HFF-Myc (cell line): ENCODE data around the gene CAPN13.

Experiments used
- DNase-seq: peaks from one replicate; pipeline ENCODE4 v3.0.0-alpha.2; 2011; ENCODE audit warnings: low read depth; ENCODE audit errors: extremely low read depth
- H3K4me3 ChIP-seq: replicated peaks from 2 replicates; pipeline ENCODE4 v1.5.1; 2011; ENCODE audit warnings: low read depth, mild to moderate bottlenecking, control low read depth, low read length
- CTCF ChIP-seq: IDR thresholded peaks from 2 replicates; pipeline ENCODE4 v1.5.1; 2012; ENCODE audit warnings: mild to moderate bottlenecking, low read depth, low read length, control low read depth; ENCODE audit errors: missing control alignments

Gene CAPN13

GRCh38 chr2:30744823-30745222 lies 62.4 kb downstream of the CAPN13 start:
- no peak for TF ChIP-seq CTCF
- no peak for DNase-seq
- H3K4me3 ChIP-seq, result no peak overlapping the region

- H3K4me3 ChIP-seq, result no peak overlapping the region
- no peak for DNase-seq
Measured at GRCh38 chr2:30741576-30741975, 65.7 kb downstream of the CAPN13 start.

GRCh38 chr2:30738141-30738911 lies 68.9 kb downstream of the CAPN13 start:
- DNase-seq, result no peak
- H3K4me3 ChIP-seq, result no peak overlapping the region
- no peak for TF ChIP-seq CTCF

More at GRCh38 chr2:30741576-30741975, 65.7 kb downstream of the CAPN13 start:
- TF ChIP-seq CTCF, result no peak

- no peak for TF ChIP-seq CTCF
- no peak overlapping the region for H3K4me3 ChIP-seq
- no peak for DNase-seq
Measured at GRCh38 chr2:30737326-30737610, 70.0 kb downstream of the CAPN13 start.

- no peak for TF ChIP-seq CTCF
- DNase-seq, result no peak
Measured at GRCh38 chr2:30736461-30737325, 70.6 kb downstream of the CAPN13 start.

GRCh38 chr2:30733876-30734520 lies 73.2 kb downstream of the CAPN13 start:
- DNase-seq, result no peak
- H3K4me3 ChIP-seq, result no peak overlapping the region
- TF ChIP-seq CTCF, result no peak

More at GRCh38 chr2:30736461-30737325, 70.6 kb downstream of the CAPN13 start:
- no peak overlapping the region for H3K4me3 ChIP-seq
